Neural progenitor cell (in vitro differentiated cells): Measurements from ENCODE around the gene KAZALD1. TPM values are rescaled to one million over a fixed set of nuclear protein-coding genes. Genes with fewer than 3 reads are reported as not detected.
A peak's percentile ranks its signal among the peaks of the same experiment; 100 is the strongest.

Source experiments
- DNase-seq: peaks from one replicate; pipeline ENCODE4 v3.0.0-alpha.2; 2016; ENCODE audit warnings: low spot score
- H2AFZ ChIP-seq: fragments of 200-600 bp; sonication (generic); replicated peaks from 2 replicates; pipeline ENCODE4 v1.6.1; 2016; ENCODE audit warnings: antibody characterized with exemption
- H3F3A ChIP-seq: fragments of 200-600 bp; sonication (generic); 2 replicates; pipeline ENCODE4 v1.6.1; 2016; ENCODE audit warnings: antibody characterized with exemption, low read depth
- H3K27ac ChIP-seq: fragments of 200-600 bp; sonication (generic); 2 replicates; pipeline ENCODE4 v1.5.1; 2016; ENCODE audit warnings: mild to moderate bottlenecking
- H3K27me3 ChIP-seq: fragments of 200-600 bp; sonication (generic); 2 replicates; pipeline ENCODE4 v1.6.1; 2016; ENCODE audit warnings: mild to moderate bottlenecking, moderate library complexity
- H3K36me3 ChIP-seq: fragments of 200-600 bp; sonication (generic); 2 replicates; pipeline ENCODE4 v1.5.1; 2016
- H3K4me1 ChIP-seq: fragments of 200-600 bp; sonication (generic); 2 replicates; pipeline ENCODE4 v1.6.1; 2016; ENCODE audit warnings: mixed run types
- H3K4me2 ChIP-seq: fragments of 200-600 bp; sonication (generic); 2 replicates; pipeline ENCODE4 v1.6.1; 2016
- H3K4me3 ChIP-seq: fragments of 200-600 bp; sonication (generic); 2 replicates; pipeline ENCODE4 v1.5.1; 2016
- H3K79me2 ChIP-seq: fragments of 200-600 bp; sonication (generic); 2 replicates; pipeline ENCODE4 v1.6.1; 2016; ENCODE audit warnings: low read depth
- H3K9ac ChIP-seq: fragments of 200-600 bp; sonication (generic); 2 replicates; pipeline ENCODE4 v1.6.1; 2016
- H3K9me3 ChIP-seq: fragments of 200-600 bp; sonication (generic); 2 replicates; pipeline ENCODE4 v1.5.1; 2016; ENCODE audit warnings: low read depth
- H4K20me1 ChIP-seq: fragments of 200-600 bp; sonication (generic); 2 replicates; pipeline ENCODE4 v1.6.1; 2016; ENCODE audit warnings: low read depth
- H3K27ac Mint-ChIP-seq: 3 replicates; pipeline ENCODE4 v1.8.0; 2021; ENCODE audit warnings: mixed read lengths
- H3K27me3 Mint-ChIP-seq: 2 replicates; pipeline ENCODE4 v1.8.0; 2022; ENCODE audit warnings: low read depth, mild to moderate bottlenecking, inconsistent platforms, moderate library complexity, mixed read lengths; ENCODE audit not compliant: insufficient read depth
- H3K36me3 Mint-ChIP-seq: 3 replicates; pipeline ENCODE4 v1.8.0; 2021; ENCODE audit warnings: mixed read lengths
- H3K4me1 Mint-ChIP-seq: 3 replicates; pipeline ENCODE4 v1.8.0; 2021; ENCODE audit warnings: mixed read lengths
- H3K4me3 Mint-ChIP-seq: 3 replicates; pipeline ENCODE4 v1.8.0; 2021; ENCODE audit warnings: mild to moderate bottlenecking, moderate library complexity, mixed read lengths
- H3K9me3 Mint-ChIP-seq: 3 replicates; pipeline ENCODE4 v1.8.0; 2020; ENCODE audit warnings: mixed read lengths
- EZH2 ChIP-seq: fragments of 200-600 bp; sonication (generic); IDR thresholded peaks from 2 replicates; pipeline ENCODE4 v1.6.1; 2017; ENCODE audit warnings: antibody characterized with exemption, mild to moderate bottlenecking, moderate library complexity
- EZH2phosphoT487 ChIP-seq: fragments of 200-600 bp; sonication (generic); IDR thresholded peaks from 2 replicates; pipeline ENCODE4 v1.6.1; 2017; ENCODE audit warnings: antibody characterized with exemption
- total RNA-seq: library from RNA; depleted of rRNA; stranded (reverse); fragments of >200 nt; gene quantifications from 2 replicates; pipeline ENCODE4 v1.2.3, GENCODE V29; 2015; ENCODE audit warnings: low replicate concordance
- TF ChIP-seq, protein P1 (sequence below): fragments of 200-600 bp; sonication (generic); IDR thresholded peaks from 2 replicates; pipeline ENCODE4 v1.5.1; 2017; ENCODE audit warnings: antibody characterized with exemption, mild to moderate bottlenecking

KAZALD1 gene
- total RNA-seq, 1 donor from 2014 or later, result 0.77 TPM

GRCh38 chr10:101047961-101048892 lies 13.6 kb upstream of the KAZALD1 start:
- Histone ChIP-seq H3K79me2 (no peaks in the 10 kb centered on the region), H3K9me3 (no peaks in the 10 kb centered on the region), H3K4me1 (peaks cover 26% of the 10 kb centered on the region), H3K9ac (no peak overlapping the region), H4K20me1 (peaks cover 65% of the 10 kb centered on the region), H3F3A (peaks cover 40% of the 10 kb centered on the region), H3K36me3 (no peaks in the 10 kb centered on the region), H3K27ac (no peak overlapping the region), H3K27me3 (peaks cover 94% of the 10 kb centered on the region), H2AFZ (no peak overlapping the region), H3K4me3 (no peak overlapping the region), H3K4me2 (peak overlapping the region; percentile 40)
- Mint-ChIP-seq H3K36me3 (no peaks in the 10 kb centered on the region), H3K4me1 (peaks cover 40% of the 10 kb centered on the region), H3K4me3 (no peak overlapping the region), H3K27ac (no peak overlapping the region), H3K9me3 (no peaks in the 10 kb centered on the region), H3K27me3 (peaks cover 62% of the 10 kb centered on the region)
- peak; percentile 57 for DNase-seq
- TF ChIP-seq EZH2phosphoT487, result peak; percentile 98
- TF ChIP-seq EZH2, result peak; percentile 98
- TF ChIP-seq, protein P1, sequence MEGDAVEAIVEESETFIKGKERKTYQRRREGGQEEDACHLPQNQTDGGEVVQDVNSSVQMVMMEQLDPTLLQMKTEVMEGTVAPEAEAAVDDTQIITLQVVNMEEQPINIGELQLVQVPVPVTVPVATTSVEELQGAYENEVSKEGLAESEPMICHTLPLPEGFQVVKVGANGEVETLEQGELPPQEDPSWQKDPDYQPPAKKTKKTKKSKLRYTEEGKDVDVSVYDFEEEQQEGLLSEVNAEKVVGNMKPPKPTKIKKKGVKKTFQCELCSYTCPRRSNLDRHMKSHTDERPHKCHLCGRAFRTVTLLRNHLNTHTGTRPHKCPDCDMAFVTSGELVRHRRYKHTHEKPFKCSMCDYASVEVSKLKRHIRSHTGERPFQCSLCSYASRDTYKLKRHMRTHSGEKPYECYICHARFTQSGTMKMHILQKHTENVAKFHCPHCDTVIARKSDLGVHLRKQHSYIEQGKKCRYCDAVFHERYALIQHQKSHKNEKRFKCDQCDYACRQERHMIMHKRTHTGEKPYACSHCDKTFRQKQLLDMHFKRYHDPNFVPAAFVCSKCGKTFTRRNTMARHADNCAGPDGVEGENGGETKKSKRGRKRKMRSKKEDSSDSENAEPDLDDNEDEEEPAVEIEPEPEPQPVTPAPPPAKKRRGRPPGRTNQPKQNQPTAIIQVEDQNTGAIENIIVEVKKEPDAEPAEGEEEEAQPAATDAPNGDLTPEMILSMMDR, result peak; percentile 37

DNA sequence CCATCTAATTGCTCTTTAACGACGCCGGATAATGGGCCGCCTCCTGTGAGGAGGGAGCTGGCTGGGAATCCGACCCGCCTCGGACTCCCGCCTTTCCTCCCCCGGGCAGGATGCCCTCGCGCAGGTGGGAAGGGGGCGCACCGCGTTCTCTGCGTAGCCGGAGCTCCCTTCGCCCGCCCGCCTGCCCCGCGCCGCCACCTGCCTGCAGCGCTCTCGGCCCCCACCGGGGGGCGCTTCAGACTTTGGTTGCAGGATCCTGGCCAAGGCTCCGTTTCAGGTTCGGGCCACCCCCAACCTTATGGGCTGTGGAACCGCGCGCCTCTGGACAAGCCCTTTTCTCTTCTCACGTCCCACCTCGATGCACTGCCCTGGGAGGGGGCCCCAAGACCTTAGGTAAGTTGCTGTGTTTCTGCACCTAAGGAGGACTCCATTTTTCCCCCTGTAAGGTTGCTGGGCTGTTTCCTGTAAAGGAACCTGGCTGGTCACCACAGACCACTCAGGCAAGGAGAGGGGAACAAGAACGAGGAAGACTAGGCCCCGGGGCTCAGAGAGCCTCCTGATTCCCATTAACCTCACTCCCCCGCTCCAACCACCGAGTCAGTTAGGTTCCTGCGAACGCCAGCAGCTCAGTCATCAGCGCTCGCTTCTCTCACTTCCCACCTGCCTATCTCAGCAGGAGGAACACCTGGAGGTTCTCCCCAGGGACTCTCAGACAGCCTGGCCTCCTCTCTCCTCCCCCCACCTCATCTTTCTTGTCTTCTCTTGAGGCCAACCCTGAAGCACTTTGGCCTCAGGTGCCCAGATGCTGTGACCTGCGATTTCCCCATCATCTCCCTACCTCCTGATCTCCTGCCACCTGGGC lies 11.3 kb upstream of the KAZALD1 start:
- H3K27ac ChIP-seq, result no peak overlapping the region
- no peaks in the 10 kb centered on the region for H3K79me2 ChIP-seq
- H4K20me1 ChIP-seq, result peaks cover 87% of the 10 kb centered on the region
- peaks cover 23% of the 10 kb centered on the region for H3F3A ChIP-seq
- no peak overlapping the region for H3K9ac ChIP-seq
- peaks cover 72% of the 10 kb centered on the region for H3K27me3 ChIP-seq
- DNase-seq, result peak; percentile 86
- H3K4me1 ChIP-seq, result peaks cover 20% of the 10 kb centered on the region
- H3K36me3 ChIP-seq, result no peaks in the 10 kb centered on the region
- Mint-ChIP-seq H3K9me3 (no peaks in the 10 kb centered on the region), H3K27ac (no peak overlapping the region), H3K36me3 (peaks cover 7% of the 10 kb centered on the region), H3K4me1 (peaks cover 31% of the 10 kb centered on the region), H3K27me3 (peaks cover 55% of the 10 kb centered on the region), H3K4me3 (peak overlapping the region; percentile 64)
- peak overlapping the region; percentile 59 for H3K4me2 ChIP-seq
- no peak overlapping the region for H2AFZ ChIP-seq
- peak overlapping the region; percentile 11 for H3K4me3 ChIP-seq
- H3K9me3 ChIP-seq, result no peaks in the 10 kb centered on the region
- TF ChIP-seq, protein P1, result peak; percentile 92
- TF ChIP-seq EZH2 (peak; percentile 86), EZH2phosphoT487 (peak; percentile 92)

DNA sequence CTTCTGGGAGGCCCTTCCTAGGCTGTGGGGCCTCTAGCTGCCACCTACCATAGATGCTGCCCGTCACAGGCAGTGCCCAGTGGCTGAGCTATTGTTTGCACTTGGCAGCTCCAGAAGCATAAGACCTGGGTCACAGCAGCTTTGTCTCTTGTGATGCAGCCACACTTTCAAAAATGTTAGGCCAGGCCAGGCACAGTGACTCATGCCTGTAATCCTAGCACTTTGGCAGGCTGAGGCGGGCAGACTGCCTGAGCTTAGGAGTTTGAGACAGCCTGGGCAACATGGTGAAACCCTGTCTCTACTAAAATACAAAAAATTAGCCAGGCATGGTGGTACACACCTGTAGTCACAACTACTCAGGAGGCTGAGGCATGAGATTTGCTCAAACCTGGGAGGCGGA lies 9.5 kb upstream of the KAZALD1 start:
- Histone ChIP-seq H3K9ac (no peak overlapping the region), H4K20me1 (peaks cover 92% of the 10 kb centered on the region), H3K79me2 (no peaks in the 10 kb centered on the region), H3F3A (peaks cover 19% of the 10 kb centered on the region), H3K27ac (no peak overlapping the region), H3K36me3 (no peaks in the 10 kb centered on the region), H3K27me3 (peaks cover 54% of the 10 kb centered on the region), H3K9me3 (no peaks in the 10 kb centered on the region), H3K4me3 (no peak overlapping the region), H3K4me2 (no peak overlapping the region), H2AFZ (no peak overlapping the region), H3K4me1 (peaks cover 15% of the 10 kb centered on the region)
- Mint-ChIP-seq H3K4me3 (no peak overlapping the region), H3K27me3 (peaks cover 40% of the 10 kb centered on the region), H3K36me3 (peaks cover 7% of the 10 kb centered on the region), H3K4me1 (peaks cover 19% of the 10 kb centered on the region), H3K9me3 (no peaks in the 10 kb centered on the region), H3K27ac (no peak overlapping the region)
- TF ChIP-seq EZH2phosphoT487 (no peak), EZH2 (no peak)
- TF ChIP-seq, protein P1, result no peak
- no peak for DNase-seq
